NT2/D1 (cell line): ENCODE data around the gene DNAJA2.

Source experiments
- YY1 ChIP-seq: IDR thresholded peaks from 2 replicates; pipeline ENCODE4 v1.6.1; 2011; ENCODE audit not compliant: insufficient read length, insufficient read depth
- ZNF274 ChIP-seq: IDR thresholded peaks from 2 replicates; pipeline ENCODE4 v1.6.1; 2011; ENCODE audit warnings: mild to moderate bottlenecking, low read depth, low read length

- TF ChIP-seq YY1 (no peak), ZNF274 (no peak)
Observed at GRCh38 chr16:46906360-46907060, 67.0 kb downstream of the DNAJA2 start.
